Smooth muscle cell (in vitro differentiated cells): Measurements from ENCODE around the gene DIP2C. TPM values are rescaled to one million over a fixed set of nuclear protein-coding genes. Genes with fewer than 3 reads are reported as not detected.

Experiments used
- DNase-seq: peaks from one replicate; lab custom pipeline; 2025; ENCODE audit not compliant: unreplicated experiment; lab: John Stamatoyannopoulos, UW
- H2AFZ ChIP-seq: fragments of 200-600 bp; sonication (generic); 2 replicates; pipeline ENCODE4 v1.6.0; 2016; ENCODE audit warnings: antibody characterized with exemption, low read depth, mild to moderate bottlenecking
- H3F3A ChIP-seq: fragments of 200-600 bp; sonication (generic); 2 replicates; pipeline ENCODE4 v1.6.0; 2017; ENCODE audit warnings: antibody characterized with exemption, low read depth
- H3K27ac ChIP-seq: fragments of 200-600 bp; sonication (generic); 2 replicates; pipeline ENCODE4 v1.5.1; 2016; ENCODE audit warnings: low read depth, mild to moderate bottlenecking
- H3K27me3 ChIP-seq: fragments of 200-600 bp; sonication (generic); 2 replicates; pipeline ENCODE4 v1.6.1; 2016; ENCODE audit warnings: low read depth, mild to moderate bottlenecking
- H3K36me3 ChIP-seq: fragments of 200-600 bp; sonication (generic); 2 replicates; pipeline ENCODE4 v1.5.1; 2016; ENCODE audit warnings: low read depth
- H3K4me1 ChIP-seq: fragments of 200-600 bp; sonication (generic); 2 replicates; pipeline ENCODE4 v1.5.1; 2016; ENCODE audit warnings: low read depth
- H3K4me2 ChIP-seq: fragments of 200-600 bp; sonication (generic); 2 replicates; pipeline ENCODE4 v1.6.0; 2016; ENCODE audit warnings: mild to moderate bottlenecking
- H3K4me3 ChIP-seq: fragments of 200-600 bp; sonication (generic); 2 replicates; pipeline ENCODE4 v1.5.1; 2016; ENCODE audit warnings: mild to moderate bottlenecking
- H3K79me2 ChIP-seq: fragments of 200-600 bp; sonication (generic); 2 replicates; pipeline ENCODE4 v1.6.0; 2016; ENCODE audit warnings: low read depth, mild to moderate bottlenecking
- H3K9ac ChIP-seq: fragments of 200-600 bp; sonication (generic); 2 replicates; pipeline ENCODE4 v1.6.0; 2016; ENCODE audit warnings: low read depth
- H3K9me3 ChIP-seq: fragments of 200-600 bp; sonication (generic); replicated peaks from 2 replicates; pipeline ENCODE4 v1.5.1; 2016; ENCODE audit warnings: low read depth
- H4K20me1 ChIP-seq: fragments of 200-600 bp; sonication (generic); 2 replicates; pipeline ENCODE4 v1.6.0; 2016; ENCODE audit warnings: low read depth
- WGBS: methylation state at CpG from one replicate; pipeline ENCODE4 v1.1.7; 2016; ENCODE audit warnings: low lambda C conversion rate; 5-methylcytosine and 5-hydroxymethylcytosine counted together
- polyA plus RNA-seq: library from polyadenylated mRNA; unstranded; fragments of >200 nt; fragmentation: Nextera tagmentation; extraction: Ambion mirVana; gene quantifications from 2 replicates; pipeline ENCODE4 v1.2.1, GENCODE V29; 2016
- total RNA-seq: library from RNA; depleted of rRNA; stranded (reverse); fragments of >200 nt; gene quantifications from 2 replicates; pipeline ENCODE4 v1.2.3, GENCODE V29; 2014
- TF ChIP-seq, protein P1 (sequence below): fragments of 200-600 bp; sonication (generic); IDR thresholded peaks from 2 replicates; pipeline ENCODE4 v1.5.1; 2017; ENCODE audit warnings: borderline replicate concordance, mild to moderate bottlenecking, antibody characterized with exemption; ENCODE audit not compliant: insufficient read depth, poor library complexity, severe bottlenecking

DIP2C gene
- total and polyA plus RNA-seq, 2 experiments from 2014 or later: 14.9 to 15.3 TPM

DNA sequence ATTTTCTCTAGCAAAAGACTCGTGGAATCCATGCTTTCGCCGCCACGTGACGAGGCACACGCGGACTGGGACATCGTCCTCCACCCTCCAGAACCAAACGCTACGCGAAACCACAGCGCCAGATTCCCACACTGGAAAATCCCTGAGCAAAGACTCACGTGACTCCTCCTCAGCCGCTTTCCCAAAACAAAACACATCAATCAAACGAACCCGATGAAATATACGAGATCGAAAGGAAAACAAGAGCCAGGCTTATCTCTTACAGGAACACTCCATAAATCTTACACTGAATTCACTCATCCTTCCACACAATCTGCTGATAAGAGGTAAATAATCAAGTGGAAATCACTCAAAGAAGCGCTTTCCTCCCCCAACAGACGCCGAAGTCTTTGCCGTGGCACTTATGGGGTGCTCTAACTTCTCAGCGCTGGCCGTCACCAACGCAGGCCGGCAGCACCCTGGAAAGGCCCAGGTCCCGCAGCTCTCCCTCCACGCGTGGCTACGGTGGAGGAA, 23.8 kb downstream of the DIP2C start:
- peaks cover 92% of the 10 kb centered on the region for H3K79me2 ChIP-seq
- WGBS: 60% methylated on average over 30 of the region's 30 CpGs
- peak overlapping the region; percentile 15 for H3K9ac ChIP-seq
- no peaks in the 10 kb centered on the region for H3K9me3 ChIP-seq
- H3K27me3 ChIP-seq: no peaks in the 10 kb centered on the region
- TF ChIP-seq, protein P1, sequence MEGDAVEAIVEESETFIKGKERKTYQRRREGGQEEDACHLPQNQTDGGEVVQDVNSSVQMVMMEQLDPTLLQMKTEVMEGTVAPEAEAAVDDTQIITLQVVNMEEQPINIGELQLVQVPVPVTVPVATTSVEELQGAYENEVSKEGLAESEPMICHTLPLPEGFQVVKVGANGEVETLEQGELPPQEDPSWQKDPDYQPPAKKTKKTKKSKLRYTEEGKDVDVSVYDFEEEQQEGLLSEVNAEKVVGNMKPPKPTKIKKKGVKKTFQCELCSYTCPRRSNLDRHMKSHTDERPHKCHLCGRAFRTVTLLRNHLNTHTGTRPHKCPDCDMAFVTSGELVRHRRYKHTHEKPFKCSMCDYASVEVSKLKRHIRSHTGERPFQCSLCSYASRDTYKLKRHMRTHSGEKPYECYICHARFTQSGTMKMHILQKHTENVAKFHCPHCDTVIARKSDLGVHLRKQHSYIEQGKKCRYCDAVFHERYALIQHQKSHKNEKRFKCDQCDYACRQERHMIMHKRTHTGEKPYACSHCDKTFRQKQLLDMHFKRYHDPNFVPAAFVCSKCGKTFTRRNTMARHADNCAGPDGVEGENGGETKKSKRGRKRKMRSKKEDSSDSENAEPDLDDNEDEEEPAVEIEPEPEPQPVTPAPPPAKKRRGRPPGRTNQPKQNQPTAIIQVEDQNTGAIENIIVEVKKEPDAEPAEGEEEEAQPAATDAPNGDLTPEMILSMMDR: no peak
- H2AFZ ChIP-seq: no peak overlapping the region
- H3F3A ChIP-seq: peaks cover 16% of the 10 kb centered on the region
- H3K27ac ChIP-seq: peak overlapping the region; percentile 59
- no peaks in the 10 kb centered on the region for H3K36me3 ChIP-seq
- DNase-seq: no peak
- peaks cover 98% of the 10 kb centered on the region for H4K20me1 ChIP-seq
- H3K4me3 ChIP-seq: peak overlapping the region; percentile 29
- H3K4me1 ChIP-seq: peaks cover 10% of the 10 kb centered on the region
- H3K4me2 ChIP-seq: peak overlapping the region; percentile 70

- Histone ChIP-seq H3K27ac (peak overlapping the region; percentile 59), H3F3A (peaks cover 9% of the 10 kb centered on the region), H3K27me3 (no peaks in the 10 kb centered on the region), H3K4me1 (peaks cover 10% of the 10 kb centered on the region), H3K9ac (peak overlapping the region; percentile 10), H3K4me3 (no peak overlapping the region), H4K20me1 (peaks cover 97% of the 10 kb centered on the region), H3K79me2 (peaks cover 89% of the 10 kb centered on the region), H2AFZ (no peak overlapping the region), H3K9me3 (no peaks in the 10 kb centered on the region), H3K4me2 (peak overlapping the region; percentile 70), H3K36me3 (no peaks in the 10 kb centered on the region)
- TF ChIP-seq, protein P1: no peak
- WGBS: over 99% methylated on average over 4 of the region's 4 CpGs
- DNase-seq: no peak
Observed at GRCh38 chr10:664893-665292, 24.6 kb downstream of the DIP2C start.

DNA sequence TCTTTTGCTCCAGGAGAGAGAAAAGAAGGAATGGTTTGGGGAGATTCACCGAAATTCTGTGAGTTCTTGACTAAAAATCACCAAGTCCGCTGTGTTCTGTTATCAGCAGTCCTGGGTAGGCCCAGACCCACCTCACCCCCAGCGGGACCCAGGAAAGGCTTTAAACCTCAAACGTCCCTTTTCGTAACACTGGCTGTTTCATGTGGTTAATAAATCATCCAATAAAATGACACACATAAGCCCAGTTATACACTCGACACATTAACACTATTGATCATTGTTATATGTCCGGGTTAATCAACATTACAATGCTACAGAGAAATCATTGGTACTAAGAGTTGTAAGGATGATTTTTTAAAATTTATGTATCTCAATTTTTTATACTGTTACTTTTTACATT, 25.2 kb downstream of the DIP2C start:
- 76% methylated on average over 7 of the region's 7 CpGs for WGBS
- Histone ChIP-seq H2AFZ (no peak overlapping the region), H3K79me2 (peaks cover 85% of the 10 kb centered on the region), H3K36me3 (no peaks in the 10 kb centered on the region), H3K9me3 (no peaks in the 10 kb centered on the region), H3K4me2 (no peak overlapping the region), H3K27ac (no peak overlapping the region), H4K20me1 (peaks cover 97% of the 10 kb centered on the region), H3K4me3 (no peak overlapping the region), H3K27me3 (no peaks in the 10 kb centered on the region), H3K9ac (no peak overlapping the region), H3F3A (peaks cover 9% of the 10 kb centered on the region), H3K4me1 (peaks cover 10% of the 10 kb centered on the region)
- DNase-seq: no peak
- TF ChIP-seq, protein P1: no peak

- no peak overlapping the region for H2AFZ ChIP-seq
- H3K27me3 ChIP-seq: no peaks in the 10 kb centered on the region
- no peak overlapping the region for H3K27ac ChIP-seq
- H4K20me1 ChIP-seq: peaks cover 97% of the 10 kb centered on the region
- H3K4me2 ChIP-seq: no peak overlapping the region
- H3K36me3 ChIP-seq: no peaks in the 10 kb centered on the region
- H3K4me1 ChIP-seq: peaks cover 10% of the 10 kb centered on the region
- peaks cover 85% of the 10 kb centered on the region for H3K79me2 ChIP-seq
- no peak for DNase-seq
- H3F3A ChIP-seq: peaks cover 9% of the 10 kb centered on the region
- H3K4me3 ChIP-seq: no peak overlapping the region
- no peak overlapping the region for H3K9ac ChIP-seq
- TF ChIP-seq, protein P1: no peak
- 78% methylated on average over 13 of the region's 13 CpGs for WGBS
- H3K9me3 ChIP-seq: no peaks in the 10 kb centered on the region
Observed at GRCh38 chr10:663831-664251, 25.6 kb downstream of the DIP2C start.
